Measurements from ENCODE around the gene JAGN1. TPM values are rescaled to one million over a fixed set of nuclear protein-coding genes. Genes with fewer than 3 reads are reported as not detected.
"Not testable (repeated sequence)": the region's sequence is repeated elsewhere in the genome, so short reads cannot be mapped to it uniquely, and the experiment has no call there.

The JAGN1 gene
- total RNA-seq, 4 donors from 2014 or later = 22.0 to 80.6 (median 35.8) TPM

- H3K4me1 ChIP-seq = no peaks in the 10 kb centered on the region
- no peaks in the 10 kb centered on the region for H3K36me3 ChIP-seq
- DNase-seq = no peak
- TF ChIP-seq POLR2A (IDR thresholded peaks at IDR 0.05) (no peak), CTCF (IDR thresholded peaks at IDR 0.05) (no peak)
- intact Hi-C loops (cut with DNase I; ENCODE audit: low total_unique reads) = no loop called here
- H3K27ac ChIP-seq = peak overlapping the region in 1 of 2 donors; percentile 31
- H3K4me3 ChIP-seq = no peak overlapping the region
- no peaks in the 10 kb centered on the region for H3K9me3 ChIP-seq
- no peaks in the 10 kb centered on the region for H3K27me3 ChIP-seq
These were observed 8.2 kb downstream of the JAGN1 start for GRCh38 chr3:9898467-9899241.

- H3K27me3 ChIP-seq = no peaks in the 10 kb centered on the region
- no peaks in the 10 kb centered on the region for H3K36me3 ChIP-seq
- no peak overlapping the region for H3K4me3 ChIP-seq
- intact Hi-C loops (cut with DNase I; ENCODE audit: low total_unique reads) = no loop called here
- no peaks in the 10 kb centered on the region for H3K9me3 ChIP-seq
- no peaks in the 10 kb centered on the region for H3K4me1 ChIP-seq
- DNase-seq = no peak
- TF ChIP-seq POLR2A (IDR thresholded peaks at IDR 0.05) = no peak
- TF ChIP-seq CTCF (IDR thresholded peaks at IDR 0.05) = no peak
- H3K27ac ChIP-seq = no peak overlapping the region
These were observed 8.9 kb downstream of the JAGN1 start for GRCh38 chr3:9899289-9899791.

GRCh38 chr3:9900965-9901415 lies 10.6 kb downstream of the JAGN1 start:
- H3K4me1 ChIP-seq; DNase-seq; intact Hi-C loops (cut with DNase I; ENCODE audit: low total_unique reads); H3K27me3 ChIP-seq; H3K27ac ChIP-seq; H3K4me3 ChIP-seq; H3K36me3 ChIP-seq; H3K9me3 ChIP-seq: not testable (repeated sequence)

- Histone ChIP-seq H3K4me3 (no peak overlapping the region), H3K9me3 (no peaks in the 10 kb centered on the region), H3K27ac (no peak overlapping the region), H3K36me3 (no peaks in the 10 kb centered on the region), H3K4me1 (no peaks in the 10 kb centered on the region), H3K27me3 (no peaks in the 10 kb centered on the region)
- no peak for TF ChIP-seq CTCF (IDR thresholded peaks at IDR 0.05)
- no peak for TF ChIP-seq POLR2A (IDR thresholded peaks at IDR 0.05)
- intact Hi-C loops (cut with DNase I; ENCODE audit: low total_unique reads) = no loop called here
- DNase-seq = no peak
These were observed 11.6 kb downstream of the JAGN1 start for GRCh38 chr3:9901967-9902366.

- no peaks in the 10 kb centered on the region for H3K27me3 ChIP-seq
- H3K4me3 ChIP-seq = no peak within 1 kb of the TSS
- intact Hi-C loops (cut with DNase I; ENCODE audit: low total_unique reads) = no loop called here
- H3K9me3 ChIP-seq = no peaks in the 10 kb centered on the region
- DNase-seq = no peak
- peak within 1 kb of the TSS; percentile 10 to 16 for H3K27ac ChIP-seq
- TF ChIP-seq POLR2A (IDR thresholded peaks at IDR 0.05) (no peak), CTCF (IDR thresholded peaks at IDR 0.05) (no peak)
- no peaks in the 10 kb centered on the region for H3K4me1 ChIP-seq
- no peaks in the 10 kb centered on the region for H3K36me3 ChIP-seq
These were observed 12.2 kb downstream of the JAGN1 start, which contains the start of gene IL17RE for GRCh38 chr3:9902372-9903237. IL17RE (plus strand) TSS chr3:9902848; CDS start chr3:9902933, 85 bp downstream.

Data from uterus (tissue), 4 donors.